HG03103 (cell line): Measurements from ENCODE around the gene RGS7.
A peak's percentile ranks its signal among the peaks of the same experiment; 100 is the strongest.
"Not testable (repeated sequence)": the region's sequence is repeated elsewhere in the genome, so short reads cannot be mapped to it uniquely, and the experiment has no call there.

ENCODE experiments used
- ATAC-seq: cut with Tn5 transposase; IDR thresholded peaks from one replicate; pipeline ENCODE4 v1.9.1; 2021; ENCODE audit warnings: low read depth; ENCODE audit not compliant: unreplicated experiment

Gene RGS7

GRCh38 chr1:240947438-240948224 is 409.4 kb downstream of the RGS7 start:
- no peak for ATAC-seq

GRCh38 chr1:240946926-240947325 is 410.1 kb downstream of the RGS7 start:
- ATAC-seq: no peak

GRCh38 chr1:240942901-240943300 is 414.1 kb downstream of the RGS7 start:
- no peak for ATAC-seq

- no peak for ATAC-seq
These were observed 415.2 kb downstream of the RGS7 start for GRCh38 chr1:240941701-240942370.

GRCh38 chr1:240936911-240937668 is 419.9 kb downstream of the RGS7 start:
- no peak for ATAC-seq

- ATAC-seq: no peak
These were observed 421.1 kb downstream of the RGS7 start for GRCh38 chr1:240935920-240936319.

- ATAC-seq: no peak
These were observed 426.0 kb downstream of the RGS7 start for GRCh38 chr1:240931031-240931430.

- no peak for ATAC-seq
These were observed 428.7 kb downstream of the RGS7 start for GRCh38 chr1:240928265-240928664.

- ATAC-seq: no peak
These were observed 429.2 kb downstream of the RGS7 start for GRCh38 chr1:240927821-240928220.

GRCh38 chr1:240925273-240925672 is 431.7 kb downstream of the RGS7 start:
- ATAC-seq: no peak

GRCh38 chr1:240917976-240918375 is 439.0 kb downstream of the RGS7 start:
- no peak for ATAC-seq

GRCh38 chr1:240914506-240914905 is 442.5 kb downstream of the RGS7 start:
- ATAC-seq: no peak

- no peak for ATAC-seq
These were observed 444.2 kb downstream of the RGS7 start for GRCh38 chr1:240912821-240913220.

GRCh38 chr1:240909701-240910457 is 447.1 kb downstream of the RGS7 start:
- no peak for ATAC-seq

GRCh38 chr1:240906477-240906876 is 450.5 kb downstream of the RGS7 start:
- ATAC-seq: no peak

- ATAC-seq: no peak
These were observed 451.7 kb downstream of the RGS7 start for GRCh38 chr1:240905225-240905765.

- not testable (repeated sequence) for ATAC-seq
These were observed 461.6 kb downstream of the RGS7 start for GRCh38 chr1:240895424-240895823.

- ATAC-seq: no peak
These were observed 468.3 kb downstream of the RGS7 start for GRCh38 chr1:240888787-240889048.

- peak; percentile 83 for ATAC-seq
These were observed 468.8 kb downstream of the RGS7 start for GRCh38 chr1:240888039-240888786.

GRCh38 chr1:240883490-240883889 is 473.5 kb downstream of the RGS7 start:
- no peak for ATAC-seq
